GM18526 (cell line): Measurements from ENCODE around the gene HYAL2.

Experiments used
- POLR2A ChIP-seq: IDR thresholded peaks from 3 replicates; pipeline ENCODE4 v1.6.1; 2011; ENCODE audit not compliant: insufficient read length; ENCODE audit errors: extremely low read depth

HYAL2 gene

GRCh38 chr3:50322386-50323091 lies at the start of gene HYAL2:
TSS of gene HYAL2 (minus strand) at chr3:50322745. CDS start at chr3:50320489, 2,256 bp downstream.
- TF ChIP-seq POLR2A: no peak

GRCh38 chr3:50371133-50371685 lies 48.7 kb upstream of the HYAL2 start:
- no peak for TF ChIP-seq POLR2A

DNA sequence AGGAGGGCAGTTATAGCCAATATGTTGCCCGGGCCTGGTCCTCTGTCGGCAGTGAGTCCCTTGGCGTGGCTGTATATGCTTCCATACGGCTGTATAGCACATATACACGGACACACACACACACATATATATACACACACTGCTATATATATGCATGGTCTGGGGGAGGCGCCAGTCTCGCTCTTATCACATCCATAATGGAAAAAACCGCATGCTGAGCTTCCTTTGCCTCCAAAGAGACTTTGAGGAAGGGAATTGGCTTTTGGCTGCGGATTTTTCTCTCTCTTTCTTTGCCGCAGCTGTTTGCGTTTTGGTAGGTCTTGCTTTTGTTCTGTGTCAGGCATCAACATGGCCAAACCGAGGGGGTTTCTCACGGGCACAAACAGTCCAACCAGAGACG lies 48.0 kb upstream of the HYAL2 start:
- TF ChIP-seq POLR2A: no peak

GRCh38 chr3:50369012-50369670 lies 46.6 kb upstream of the HYAL2 start:
- TF ChIP-seq POLR2A: no peak

- TF ChIP-seq POLR2A: no peak
Measured at GRCh38 chr3:50365842-50366220, 43.3 kb upstream of the HYAL2 start.

DNA sequence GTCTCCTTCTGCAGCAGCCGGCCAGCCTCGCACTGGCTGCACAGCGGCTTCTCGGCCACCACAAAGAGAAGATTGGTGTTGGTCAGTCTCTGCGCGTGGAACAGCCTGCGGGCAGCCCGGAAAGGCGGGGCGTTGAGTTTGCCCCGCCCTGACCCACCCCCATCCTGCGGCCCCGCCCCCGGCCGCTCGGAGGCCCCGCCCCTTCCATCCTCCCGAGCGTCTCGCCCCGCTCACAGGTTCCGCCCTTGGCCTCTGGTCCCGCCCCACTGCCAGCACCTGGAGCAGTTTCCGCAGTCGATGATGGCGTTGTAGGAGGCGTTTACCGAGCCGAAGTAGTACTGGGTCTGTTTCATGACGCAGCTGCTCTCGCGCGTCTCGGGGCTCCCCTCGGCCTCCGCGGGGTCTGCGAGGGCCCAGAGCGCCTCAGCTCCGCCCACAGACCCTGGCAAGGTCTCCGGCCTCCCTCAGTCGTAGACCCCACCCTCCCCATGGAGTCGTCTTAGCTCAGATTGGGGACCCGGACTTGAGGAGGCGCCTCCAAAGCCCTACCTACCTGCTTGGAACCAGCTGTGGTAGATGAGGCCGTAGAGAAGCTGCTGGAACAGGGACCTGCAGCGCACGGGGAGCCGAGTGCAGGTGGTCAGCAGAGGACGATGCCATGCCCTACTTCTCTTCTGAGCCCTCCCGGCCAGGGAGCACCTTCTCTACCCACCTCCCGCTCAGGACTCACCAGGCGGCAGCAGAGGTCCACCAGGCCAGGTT lies 42.7 kb upstream of the HYAL2 start:
- TF ChIP-seq POLR2A: peak; percentile 45

DNA sequence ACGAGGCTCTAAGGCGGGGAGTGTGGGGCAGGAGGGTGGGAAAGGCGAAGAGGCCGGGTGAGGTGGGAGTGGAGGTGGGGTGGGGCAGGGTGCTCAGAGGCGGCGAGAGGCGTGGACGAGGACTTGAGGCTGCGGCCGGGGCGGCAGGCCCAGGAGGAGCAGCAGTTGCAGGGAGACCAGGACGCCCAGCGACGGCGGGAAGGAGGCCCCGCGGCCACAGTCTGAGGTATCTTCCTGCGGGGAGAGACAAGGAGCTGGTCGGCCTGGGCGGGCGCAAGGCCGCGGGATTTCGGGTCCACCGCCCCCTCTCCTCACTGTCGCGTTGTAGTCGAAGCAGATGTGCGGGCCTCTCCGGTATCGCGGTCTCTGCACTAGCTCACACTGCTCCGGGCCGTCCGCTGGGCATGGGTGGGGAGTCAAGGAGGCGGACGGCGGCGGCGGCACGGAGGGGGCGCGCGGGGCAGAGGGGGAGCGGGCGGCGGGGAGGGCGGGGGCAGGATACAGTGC lies 42.1 kb upstream of the HYAL2 start:
- TF ChIP-seq POLR2A: no peak

DNA sequence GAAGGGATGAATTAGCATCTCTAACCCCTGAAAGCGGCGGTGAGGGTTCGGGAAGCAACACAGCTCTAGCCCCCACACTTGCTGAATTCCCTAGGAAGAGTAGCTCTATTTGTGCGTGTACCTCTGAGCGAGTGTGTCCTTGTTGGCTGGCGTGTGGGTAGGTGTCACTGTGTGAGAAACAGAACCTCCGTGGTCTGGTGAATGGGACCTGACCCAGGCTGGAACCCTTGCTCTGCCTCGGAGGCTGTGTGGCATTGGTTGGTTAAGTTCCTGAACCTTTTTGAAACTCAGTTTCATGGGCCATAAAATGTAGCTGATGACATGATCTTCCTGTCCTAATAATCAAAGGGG lies 37.2 kb upstream of the HYAL2 start:
- TF ChIP-seq POLR2A: no peak

DNA sequence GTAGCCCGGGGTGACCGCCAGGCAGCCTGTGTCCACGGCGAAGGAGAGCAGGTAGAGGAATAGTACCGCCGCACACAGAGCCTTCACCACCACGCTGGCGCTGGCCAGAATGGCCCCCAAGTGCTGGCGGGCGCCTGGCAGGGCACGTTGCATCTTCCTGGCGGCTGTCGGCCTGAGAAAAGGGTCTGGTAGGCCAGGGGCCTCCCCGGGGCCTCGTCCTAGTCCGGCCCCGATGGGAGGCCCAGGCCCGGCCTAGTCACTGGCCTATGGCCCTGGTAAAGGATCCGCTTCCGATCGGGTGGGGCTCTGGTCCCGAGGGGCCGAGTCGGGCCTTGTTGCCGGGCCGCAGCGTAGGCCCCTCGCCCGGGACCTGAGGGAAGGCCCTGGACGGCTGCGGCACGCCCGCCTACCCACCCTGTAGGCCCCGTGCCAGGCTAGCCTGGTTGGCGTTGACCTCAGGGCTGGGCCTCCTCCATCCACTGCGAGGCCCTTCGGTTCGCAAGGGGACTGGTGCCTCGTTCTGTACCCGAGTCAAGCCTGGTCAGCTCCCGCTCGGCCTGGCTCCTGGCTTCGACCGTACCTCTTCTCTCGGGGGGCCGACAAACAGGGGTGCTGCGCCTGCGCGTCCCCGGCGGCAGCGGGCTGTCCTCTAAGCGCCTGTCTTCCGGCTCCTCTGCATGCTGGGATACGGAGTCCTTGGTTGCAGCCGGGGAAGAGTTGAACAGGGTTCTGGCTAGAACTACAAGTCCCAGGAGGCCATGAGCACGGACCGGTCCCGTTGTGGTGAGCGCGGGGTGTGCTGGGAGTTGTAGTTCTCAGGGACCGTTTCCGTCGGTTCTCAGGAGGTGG lies 36.6 kb upstream of the HYAL2 start, which contains the start of gene TMEM115:
Gene TMEM115 (minus strand): TSS at position 611 of the 849 bp plus-strand sequence. CDS start 458 bp downstream, at position 153.
- peak; percentile 60 for TF ChIP-seq POLR2A

- no peak for TF ChIP-seq POLR2A
Measured at GRCh38 chr3:50358355-50358910, 35.9 kb upstream of the HYAL2 start.

DNA sequence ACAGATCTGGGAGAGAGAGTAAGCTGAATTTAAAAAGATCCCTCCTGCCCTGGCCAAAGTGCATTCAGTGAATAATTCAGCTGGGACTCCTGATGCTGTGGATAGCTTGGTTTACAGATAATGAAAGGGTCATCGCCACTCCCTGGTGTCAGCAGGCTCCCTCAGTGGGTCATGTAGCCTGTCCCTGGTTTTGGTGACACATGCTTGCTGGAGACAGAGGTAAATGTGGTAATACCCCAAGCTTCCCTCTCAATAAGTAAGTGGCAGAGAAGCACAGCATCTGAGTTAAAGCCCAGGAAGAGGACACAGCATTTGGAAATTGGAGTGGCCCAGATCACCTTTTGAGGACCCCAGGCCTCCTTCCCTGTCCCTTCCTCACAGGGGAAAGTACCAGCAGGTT lies 34.9 kb upstream of the HYAL2 start:
- TF ChIP-seq POLR2A: no peak

- TF ChIP-seq POLR2A: no peak
Measured at GRCh38 chr3:50356553-50356952, 34.0 kb upstream of the HYAL2 start.

DNA sequence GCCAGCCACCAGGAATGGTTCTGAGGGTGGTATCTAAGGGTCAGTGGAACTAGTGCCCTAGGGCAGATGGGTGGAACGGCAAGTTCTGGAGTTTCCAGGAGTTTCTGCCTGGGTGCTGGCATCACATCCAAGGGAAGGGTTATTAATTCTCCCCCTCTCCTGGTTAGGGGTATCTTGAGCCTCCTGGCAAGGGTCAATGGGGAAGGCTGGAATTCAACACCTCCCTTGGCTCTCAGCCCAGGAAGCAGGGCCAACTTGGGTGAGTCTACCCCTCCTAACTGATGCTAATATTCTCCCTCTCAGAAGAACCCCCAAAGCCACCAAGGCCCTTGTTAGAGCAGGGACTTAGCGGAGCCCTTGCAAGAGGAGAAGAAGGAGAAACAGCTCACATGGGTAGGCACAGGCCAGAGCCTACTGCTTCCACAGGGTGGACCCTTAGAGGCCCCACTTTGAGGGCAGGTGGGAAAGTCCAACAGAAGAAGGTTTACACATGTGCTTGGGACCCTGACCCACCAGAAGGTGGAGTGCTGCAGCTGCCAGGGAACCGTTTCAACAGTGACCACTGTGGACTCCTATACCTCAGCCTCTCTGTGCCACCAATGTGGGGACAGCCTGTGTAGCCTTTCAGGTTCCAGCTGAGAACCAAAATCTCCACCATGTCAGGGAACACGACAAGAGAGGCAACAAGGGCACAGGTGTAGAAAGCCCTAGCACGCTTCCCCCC lies 33.4 kb upstream of the HYAL2 start:
- no peak for TF ChIP-seq POLR2A

DNA sequence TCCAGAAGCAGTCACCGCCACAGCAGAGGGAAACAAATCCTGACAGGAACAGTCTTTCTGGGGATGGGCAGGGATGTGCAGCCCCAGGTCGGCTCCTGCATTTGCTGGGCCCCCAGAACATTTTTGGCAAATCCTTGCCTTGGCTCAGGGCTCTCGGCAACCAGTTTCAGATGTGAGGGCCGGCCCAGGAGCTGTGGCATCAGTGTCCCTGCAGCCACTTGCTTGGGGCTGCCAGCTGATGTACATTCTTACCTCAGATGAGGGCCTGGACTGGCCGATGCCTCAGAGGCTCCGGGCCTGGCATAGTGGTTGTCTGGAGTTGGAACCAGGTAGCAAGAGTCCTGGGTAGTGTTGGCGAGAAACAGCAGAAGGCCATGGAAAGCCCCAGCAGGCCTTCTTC lies 32.3 kb upstream of the HYAL2 start:
- TF ChIP-seq POLR2A: no peak
